GM18951 (cell line): ENCODE results near the gene PSME2.

ENCODE experiments used
- POLR2A ChIP-seq: IDR thresholded peaks from 4 replicates; pipeline ENCODE4 v1.6.1; 2011; ENCODE audit warnings: mild to moderate bottlenecking; ENCODE audit not compliant: insufficient read length, insufficient read depth; ENCODE audit errors: extremely low read depth
- in situ Hi-C: fragments of 300-500 bp; cut with MboI; formaldehyde crosslinking; loops from one replicate; pipeline ENCODE4 v1.12.0; 2022; ENCODE audit warnings: low sequenced_read_pairs, mixed read lengths, inconsistent platforms; ENCODE audit not compliant: unreplicated experiment

The PSME2 gene

DNA sequence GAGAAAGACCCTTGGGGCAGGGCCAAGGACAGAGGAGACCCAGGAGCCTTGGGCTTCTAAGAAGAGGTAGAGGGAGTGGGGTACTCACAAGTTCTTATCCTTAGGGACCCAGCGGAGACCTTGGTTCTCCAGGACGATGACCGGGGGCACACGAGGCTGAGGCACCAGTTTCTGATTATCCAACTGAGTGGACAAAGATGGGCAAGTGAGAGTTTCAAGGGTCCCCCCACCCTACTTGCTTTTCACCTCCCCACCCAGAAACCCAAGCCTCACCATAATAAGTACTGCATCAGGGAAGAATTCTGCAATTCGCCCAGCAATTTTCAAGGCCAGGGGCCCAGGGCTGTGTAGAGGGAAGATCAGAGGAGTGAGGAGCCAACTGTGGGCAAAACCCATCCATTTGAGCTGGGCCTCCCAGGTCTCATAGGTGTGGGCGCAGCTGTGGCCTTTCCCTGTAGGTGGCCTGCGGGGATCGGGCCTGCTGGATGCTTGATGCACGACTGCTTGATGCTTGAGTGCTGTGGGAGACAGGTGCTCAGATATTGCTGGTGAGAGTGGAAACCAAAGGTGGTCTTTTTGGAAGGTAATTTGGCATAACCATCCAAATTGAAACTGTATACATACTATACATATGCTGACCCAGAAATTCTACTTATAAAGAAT is 7.0 kb downstream of the PSME2 start:
- in situ Hi-C loops = no loop called here
- peak; percentile 9 for TF ChIP-seq POLR2A

DNA sequence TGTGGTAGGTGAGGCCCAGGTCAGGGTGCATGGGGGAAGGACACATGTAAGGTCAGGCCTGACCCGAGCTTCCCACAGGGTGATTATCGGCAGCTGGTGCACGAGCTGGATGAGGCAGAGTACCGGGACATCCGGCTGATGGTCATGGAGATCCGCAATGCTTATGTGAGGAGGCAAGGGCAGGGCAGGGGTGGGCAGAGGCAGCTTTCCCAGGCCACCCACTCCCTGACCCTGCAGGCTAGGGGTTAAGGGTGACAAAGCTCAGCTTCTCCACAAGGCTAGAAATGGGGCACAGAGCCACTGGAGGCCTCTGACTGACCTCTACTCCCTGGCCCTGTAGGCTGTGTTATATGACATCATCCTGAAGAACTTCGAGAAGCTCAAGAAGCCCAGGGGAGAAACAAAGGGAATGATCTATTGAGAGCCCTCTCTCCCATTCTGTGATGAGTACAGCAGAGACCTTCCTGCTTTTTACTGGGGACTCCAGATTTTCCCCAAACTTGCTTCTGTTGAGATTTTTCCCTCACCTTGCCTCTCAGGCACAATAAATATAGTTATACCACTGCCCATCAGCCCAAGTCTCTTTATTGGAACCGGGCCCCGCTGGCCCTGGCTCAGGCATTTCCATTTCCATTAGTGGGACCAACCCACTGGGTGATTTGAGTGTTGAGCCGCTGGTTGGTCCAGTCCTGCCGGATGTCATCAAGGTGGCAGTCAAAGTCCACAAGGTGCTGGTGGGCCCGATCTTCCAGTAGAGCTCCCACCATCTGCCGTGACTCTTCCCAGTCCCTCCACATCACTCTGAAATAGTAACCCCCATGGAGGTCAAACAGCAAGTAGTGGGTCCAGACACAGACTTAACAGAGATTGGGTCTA is 7.8 kb downstream of the PSME2 start:
- in situ Hi-C loops = no loop called here
- peak; percentile 20 for TF ChIP-seq POLR2A

DNA sequence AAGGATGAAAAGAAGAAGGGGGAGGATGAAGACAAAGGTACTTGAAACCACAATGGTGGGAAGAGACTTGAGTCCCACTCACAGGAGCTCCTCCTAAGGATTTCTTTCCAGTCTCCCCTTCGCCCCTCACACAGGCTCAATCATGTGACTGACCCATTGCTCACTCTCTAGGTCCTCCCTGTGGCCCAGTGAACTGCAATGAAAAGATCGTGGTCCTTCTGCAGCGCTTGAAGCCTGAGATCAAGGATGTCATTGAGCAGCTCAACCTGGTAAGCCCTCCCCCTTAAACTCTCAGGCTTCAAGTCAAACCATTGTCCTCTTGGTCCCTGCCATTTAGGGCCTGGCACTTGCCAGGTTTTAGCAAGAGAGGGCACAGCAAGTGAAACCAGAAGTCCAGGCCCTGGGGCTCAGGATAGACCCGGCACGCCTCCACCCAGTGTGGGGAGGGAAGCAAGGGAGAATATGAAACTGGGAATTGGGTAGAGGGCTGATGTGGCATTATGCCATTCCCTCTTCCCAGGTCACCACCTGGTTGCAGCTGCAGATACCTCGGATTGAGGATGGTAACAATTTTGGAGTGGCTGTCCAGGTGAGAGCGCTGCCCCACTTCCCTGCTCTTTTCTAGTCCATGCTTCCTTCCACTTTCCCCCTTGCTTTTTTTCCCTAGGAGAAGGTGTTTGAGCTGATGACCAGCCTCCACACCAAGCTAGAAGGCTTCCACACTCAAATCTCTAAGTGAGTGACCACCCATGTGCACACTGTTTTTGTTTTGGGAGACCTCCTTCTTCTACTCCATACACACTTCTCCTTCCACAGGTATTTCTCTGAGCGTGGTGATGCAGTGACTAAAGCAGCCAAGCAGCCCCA is 8.6 kb downstream of the PSME2 start:
- in situ Hi-C loops = no loop called here
- no peak for TF ChIP-seq POLR2A

DNA sequence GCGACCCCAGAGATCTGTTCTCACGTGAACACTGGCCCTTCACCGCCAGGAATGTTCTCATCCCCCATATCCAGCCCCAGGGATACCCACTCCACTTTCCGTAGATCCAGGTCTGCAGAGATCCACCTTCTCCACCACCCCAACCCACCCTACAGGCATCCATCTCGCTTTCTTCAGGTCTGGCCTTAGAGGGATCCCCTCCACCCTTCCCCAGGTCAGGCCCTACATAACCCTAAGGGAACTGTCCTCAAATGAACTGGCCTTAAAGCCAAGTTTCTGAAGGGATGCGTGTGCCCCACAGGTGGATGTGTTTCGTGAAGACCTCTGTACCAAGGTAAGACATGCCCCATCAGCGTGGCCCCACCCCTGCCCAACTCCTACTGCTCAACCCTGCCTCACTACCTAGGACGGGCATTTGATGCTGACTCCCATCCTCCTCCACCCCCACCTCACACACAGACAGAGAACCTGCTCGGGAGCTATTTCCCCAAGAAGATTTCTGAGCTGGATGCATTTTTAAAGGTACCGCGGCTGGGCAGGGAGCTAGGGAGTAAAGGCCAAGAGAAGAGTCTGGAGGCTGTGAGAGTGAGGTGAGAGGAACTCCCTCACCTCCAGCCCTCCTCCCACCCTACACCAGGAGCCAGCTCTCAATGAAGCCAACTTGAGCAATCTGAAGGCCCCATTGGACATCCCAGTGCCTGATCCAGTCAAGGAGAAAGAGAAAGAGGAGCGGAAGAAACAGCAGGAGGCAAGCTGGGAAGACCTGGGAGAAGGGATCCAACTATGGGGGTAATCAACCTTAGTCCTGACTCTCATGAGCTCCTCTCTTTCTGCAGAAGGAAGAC is 9.5 kb downstream of the PSME2 start:
- no peak for TF ChIP-seq POLR2A
- in situ Hi-C loops = no loop called here

DNA sequence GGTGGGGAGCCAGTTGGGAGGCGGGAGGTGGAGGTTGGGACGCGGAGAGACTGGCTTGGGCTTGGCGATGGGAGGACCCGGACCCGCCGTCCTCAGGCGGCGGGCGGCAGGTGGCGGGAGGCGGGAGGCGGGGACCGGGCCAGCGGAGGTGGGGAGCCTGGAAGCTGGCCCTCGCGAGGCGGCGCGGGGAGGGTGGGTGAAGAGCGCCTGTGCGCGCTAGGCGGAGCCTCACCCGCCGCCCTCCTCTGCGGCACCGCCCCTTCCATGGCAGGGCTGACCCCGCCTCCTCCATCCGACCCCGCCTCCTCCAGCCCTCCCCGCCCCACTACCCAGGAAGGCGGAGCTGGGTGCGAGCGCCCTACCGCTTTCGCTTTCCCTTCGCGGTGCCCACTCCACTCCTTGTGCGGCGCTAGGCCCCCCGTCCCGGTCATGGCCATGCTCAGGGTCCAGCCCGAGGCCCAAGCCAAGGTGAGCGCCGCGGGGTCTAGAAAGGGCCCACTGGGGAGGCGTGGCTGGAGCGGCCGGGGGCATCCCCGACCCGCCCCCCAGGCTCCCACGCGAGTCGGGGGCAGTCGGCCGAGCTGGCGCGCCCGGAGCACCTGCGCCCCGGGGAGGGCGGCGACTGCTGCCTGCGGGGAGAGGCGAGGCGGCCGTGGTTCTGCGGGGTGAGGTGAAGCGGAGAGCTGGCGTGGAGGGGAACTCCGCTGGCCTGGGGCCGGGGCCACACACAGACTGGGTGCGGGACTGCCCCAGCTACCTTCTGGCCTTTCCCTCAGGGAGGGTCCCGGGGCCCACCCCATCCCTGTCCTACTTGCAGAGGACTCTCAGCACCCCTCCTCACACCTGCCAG is 10.4 kb downstream of the PSME2 start, which contains the start of gene PSME1:
Gene PSME1 (plus strand): TSS at position 361 of the 850 bp plus-strand sequence. CDS start 69 bp downstream, at position 430.
- in situ Hi-C loops = no loop called here
- TF ChIP-seq POLR2A = peak; percentile 82

DNA sequence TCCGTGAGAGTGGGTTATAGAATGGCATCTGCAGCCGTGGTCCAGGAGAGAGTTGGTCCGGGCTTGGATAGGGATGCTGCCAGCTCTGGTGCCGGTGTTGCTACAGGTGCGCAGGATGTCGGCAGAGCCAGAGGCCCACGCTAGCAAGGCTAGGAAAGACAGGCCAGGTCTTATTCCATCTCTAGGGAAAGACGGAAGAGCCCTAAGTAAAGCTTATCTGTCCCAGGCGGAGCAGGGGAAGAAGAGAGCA is 10.9 kb downstream of the PSME2 start:
- in situ Hi-C loops = no loop called here

DNA sequence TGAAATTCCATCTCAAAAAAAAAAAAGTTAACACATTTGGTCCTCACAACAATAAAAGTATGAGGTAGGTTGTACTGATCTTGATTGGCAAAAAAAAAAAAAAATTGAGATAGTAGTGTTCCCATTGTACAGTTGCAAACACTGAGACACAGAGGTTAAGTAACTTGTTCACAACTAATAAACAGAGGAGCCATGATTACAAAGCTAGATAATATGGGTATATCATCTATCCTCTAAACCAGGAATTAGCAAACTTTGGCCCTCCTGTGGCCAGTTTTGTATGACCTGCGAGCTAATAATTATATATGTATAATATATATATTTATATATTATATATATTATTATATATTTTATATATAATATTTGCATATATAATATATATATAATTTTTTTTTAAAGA is 12.7 kb downstream of the PSME2 start:
- no peak for TF ChIP-seq POLR2A
- in situ Hi-C loops = no loop called here

More for the DNA sequence above, 10.9 kb downstream of the PSME2 start:
- TF ChIP-seq POLR2A = no peak

DNA sequence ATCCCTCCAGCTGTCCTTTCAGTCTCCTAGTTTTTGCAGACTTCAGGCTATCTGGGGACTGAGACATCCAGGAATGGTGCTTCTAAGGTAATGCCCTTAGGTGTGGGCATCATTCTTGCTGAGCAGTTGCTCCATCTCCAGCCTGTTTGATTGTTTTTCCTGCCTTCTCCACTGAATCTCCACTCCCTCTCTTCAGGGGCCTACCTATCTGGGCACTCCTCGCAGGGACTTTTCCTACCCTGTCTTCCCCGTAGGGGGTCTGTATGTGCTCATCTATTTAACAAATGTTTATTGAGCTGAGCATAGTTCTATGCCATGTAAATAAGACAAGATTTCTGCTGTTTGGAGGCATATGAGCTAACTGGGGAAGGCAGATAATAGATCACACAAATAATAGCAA is 13.4 kb downstream of the PSME2 start:
- TF ChIP-seq POLR2A = no peak
- in situ Hi-C loops = no loop called here

DNA sequence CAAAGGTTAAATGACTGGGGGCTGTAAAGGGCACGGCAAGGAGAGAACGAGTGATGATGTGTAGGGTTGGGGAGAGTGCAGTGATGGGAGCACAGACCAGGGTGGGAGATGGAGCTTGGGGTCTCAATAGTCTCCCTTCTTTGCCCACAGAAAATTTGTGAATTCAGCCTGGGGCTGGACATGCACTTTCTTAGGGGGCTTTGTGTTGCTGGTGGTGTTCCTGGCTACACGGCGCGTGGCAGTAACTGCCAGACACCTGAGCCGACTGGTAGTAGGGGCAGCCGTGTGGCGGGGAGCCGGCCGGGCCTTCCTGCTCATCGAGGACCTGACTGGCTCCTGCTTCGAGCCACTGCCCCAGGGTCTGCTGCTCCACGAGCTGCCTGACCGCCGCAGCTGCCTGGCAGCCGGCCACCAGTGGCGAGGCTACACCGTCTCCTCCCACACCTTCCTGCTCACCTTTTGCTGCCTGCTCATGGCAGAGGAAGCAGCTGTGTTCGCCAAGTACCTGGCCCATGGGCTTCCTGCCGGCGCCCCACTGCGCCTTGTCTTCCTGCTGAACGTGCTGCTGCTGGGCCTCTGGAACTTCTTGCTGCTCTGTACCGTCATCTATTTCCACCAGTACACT is 14.2 kb downstream of the PSME2 start:
- in situ Hi-C loops = no loop called here
- no peak for TF ChIP-seq POLR2A

DNA sequence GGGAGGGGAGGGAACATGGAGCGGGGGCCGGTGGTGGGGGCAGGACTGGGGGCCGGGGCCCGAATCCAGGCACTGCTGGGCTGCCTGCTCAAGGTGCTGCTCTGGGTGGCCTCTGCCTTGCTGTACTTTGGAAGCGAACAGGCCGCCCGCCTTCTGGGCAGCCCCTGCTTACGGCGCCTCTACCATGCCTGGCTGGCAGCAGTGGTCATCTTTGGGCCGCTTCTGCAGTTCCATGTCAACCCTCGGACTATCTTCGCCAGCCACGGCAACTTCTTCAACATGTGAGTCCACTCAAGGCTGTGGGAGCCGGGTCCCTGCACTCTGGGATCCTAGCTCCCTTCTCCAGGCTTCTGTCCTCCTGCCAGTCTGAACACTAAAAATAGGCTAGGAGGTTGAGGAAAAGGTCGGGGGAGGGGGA is 14.9 kb downstream of the PSME2 start:
- TF ChIP-seq POLR2A = no peak
- in situ Hi-C loops = no loop called here
